ENCODE measurements around the gene ANKRD11.

- no peak for TF ChIP-seq EZH2 (IDR thresholded peaks at IDR 0.05; ENCODE audit: low read length)
- TF ChIP-seq CTCF (optimal IDR thresholded peaks at IDR 0.05 in 1 of 3, IDR thresholded peaks at IDR 0.05 in 1 of 3, conservative IDR thresholded peaks at IDR 0.05 in 1 of 3; ENCODE audit: extremely low read depth in 1 of 3, insufficient read depth in 2 of 3, low read length in 3 of 3): no peak
Measured at GRCh38 chr16:89534252-89534756, 43.9 kb upstream of the ANKRD11 start.
